H1 (cell line): ENCODE data around the gene KDM2A. TPM values are rescaled to one million over a fixed set of nuclear protein-coding genes. Genes with fewer than 3 reads are reported as not detected.
A peak's percentile ranks its signal among the peaks of the same experiment; 100 is the strongest.

Source experiments
- CTCF ChIA-PET: fragments of 300-600 bp; sonication (Branson Sonifier 250); formaldehyde crosslinking; loops from one replicate; lab custom pipeline; 2021; ENCODE audit not compliant: partially characterized antibody; lab: Charles Lee
- POLR2A ChIA-PET: fragments of 300-600 bp; sonication (Branson Sonifier 250); formaldehyde crosslinking; loops from one replicate; lab custom pipeline; 2021; ENCODE audit warnings: inconsistent platforms; ENCODE audit not compliant: partially characterized antibody; lab: Charles Lee
- DNase-seq, 2 experiments: peaks; one replicate each; pipeline versions ENCODE4 v3.0.0 to v3.0.0-alpha.2; 2010 to 2022; ENCODE audit warnings: low spot score in 2 of 2, low read depth in 1 of 2, mixed read lengths in 1 of 2
- FAIRE-seq: peaks from 2 replicates; lab custom pipeline; 2011; peaks lifted over from hg19 to GRCh38; lab: Jason Lieb, UNC
- H2AFZ ChIP-seq: 2 replicates; pipeline ENCODE4 v1.8.1; 2012; ENCODE audit warnings: low read length, inconsistent platforms
- H2AK5ac ChIP-seq: 2 replicates; pipeline ENCODE4 v1.6.1; 2013; ENCODE audit warnings: low read depth, low read length
- H2BK120ac ChIP-seq: replicated peaks from 2 replicates; pipeline ENCODE3; 2013; ENCODE audit warnings: low read depth, low read length, inconsistent platforms
- H2BK12ac ChIP-seq: 2 replicates; pipeline ENCODE4 v1.6.1; 2013; ENCODE audit warnings: low read depth, low read length
- H2BK15ac ChIP-seq: 2 replicates; pipeline ENCODE4 v1.6.1; 2013; ENCODE audit warnings: low read length
- H2BK20ac ChIP-seq: 2 replicates; pipeline ENCODE4 v1.6.1; 2013; ENCODE audit warnings: low read length
- H2BK5ac ChIP-seq: 2 replicates; pipeline ENCODE4 v1.6.1; 2013; ENCODE audit warnings: low read depth, low read length
- H3K14ac ChIP-seq: 2 replicates; pipeline ENCODE4 v1.6.1; 2013; ENCODE audit warnings: inconsistent platforms; ENCODE audit not compliant: insufficient read length
- H3K18ac ChIP-seq: 2 replicates; pipeline ENCODE4 v1.6.1; 2013; ENCODE audit warnings: low read length; ENCODE audit errors: extremely low read depth
- H3K23ac ChIP-seq: 2 replicates; pipeline ENCODE4 v1.6.1; 2013; ENCODE audit warnings: inconsistent platforms; ENCODE audit not compliant: insufficient read length
- H3K23me2 ChIP-seq: 2 replicates; pipeline ENCODE4 v1.6.1; 2013; ENCODE audit warnings: low read depth, low read length
- H3K27ac ChIP-seq: 2 replicates; pipeline ENCODE4 v1.6.1; 2011; ENCODE audit warnings: low read depth, low read length, inconsistent platforms
- H3K27me3 ChIP-seq, 4 experiments: replicated peaks in 1 of 4; 1 replicate in 1 of 4; 2 replicates in 3 of 4; pipeline versions ENCODE4 v1.6.1 to v1.8.1; 2011 to 2013; ENCODE audit warnings: low read length in 3 of 4, mild to moderate bottlenecking in 3 of 4, inconsistent platforms in 2 of 4, mixed read lengths in 2 of 4, moderate library complexity in 1 of 4; ENCODE audit not compliant: control insufficient read depth in 3 of 4, insufficient read depth in 3 of 4; ENCODE audit errors: extremely low read depth in 1 of 4
- H3K36me3 ChIP-seq, 4 experiments: 2 replicates each; pipeline versions ENCODE4 v1.6.1 to v1.8.1; 2011 to 2013; ENCODE audit warnings: mild to moderate bottlenecking in 4 of 4, low read length in 3 of 4, moderate library complexity in 2 of 4, control low read depth in 1 of 4, inconsistent platforms in 1 of 4; ENCODE audit not compliant: insufficient read depth in 4 of 4, control insufficient read depth in 2 of 4
- H3K4ac ChIP-seq: replicated peaks from 2 replicates; pipeline ENCODE3; 2013; ENCODE audit warnings: low read length, low read depth, mixed read lengths, inconsistent platforms; ENCODE audit not compliant: insufficient read length
- H3K4me1 ChIP-seq, 4 experiments: replicated peaks in 1 of 4; 1 replicate in 1 of 4; 2 replicates in 3 of 4; pipeline versions ENCODE4 v1.6.1 to v1.8.1; 2011 to 2013; ENCODE audit warnings: low read length in 3 of 4, inconsistent platforms in 2 of 4, mixed read lengths in 1 of 4; ENCODE audit not compliant: insufficient read depth in 4 of 4, control insufficient read depth in 3 of 4
- H3K4me2 ChIP-seq, 2 experiments: 2 replicates each; pipeline versions ENCODE4 v1.6.1 to v1.8.1; 2011 to 2013; ENCODE audit warnings: low read depth in 2 of 2, low read length in 2 of 2, control low read depth in 1 of 2, inconsistent platforms in 1 of 2, mild to moderate bottlenecking in 1 of 2; ENCODE audit not compliant: insufficient read depth in 1 of 2
- H3K4me3 ChIP-seq, 4 experiments: fragments of 200-600, 300-600 bp in 1 of 4; sonication (generic), shearing (Covaris generic), sonication (Bioruptor Twin) in 1 of 4; 2 replicates each; pipeline versions ENCODE4 v1.5.1 to v1.8.1; 2011 to 2016; ENCODE audit warnings: low read length in 4 of 4, low read depth in 3 of 4, control low read depth in 2 of 4, inconsistent platforms in 2 of 4, mild to moderate bottlenecking in 2 of 4, mixed read lengths in 1 of 4, moderate library complexity in 1 of 4; ENCODE audit not compliant: insufficient read depth in 2 of 4; ENCODE audit errors: extremely low read depth in 1 of 4
- H3K56ac ChIP-seq: replicated peaks from 2 replicates; pipeline ENCODE3; 2013; ENCODE audit warnings: low read depth, mild to moderate bottlenecking, mixed read lengths, low read length, inconsistent platforms; ENCODE audit not compliant: insufficient read length
- H3K79me1 ChIP-seq: 2 replicates; pipeline ENCODE4 v1.6.1; 2013; ENCODE audit warnings: low read depth, low read length, control low read depth
- H3K79me2 ChIP-seq, 2 experiments: 2 replicates each; pipeline versions ENCODE4 v1.6.1 to v1.8.1; 2012 to 2013; ENCODE audit warnings: low read length in 2 of 2, mild to moderate bottlenecking in 2 of 2, inconsistent platforms in 1 of 2; ENCODE audit not compliant: insufficient read depth in 2 of 2, control insufficient read depth in 1 of 2
- H3K9ac ChIP-seq, 4 experiments: replicated peaks in 1 of 4; 1 replicate in 1 of 4; 2 replicates in 3 of 4; pipeline versions ENCODE4 v1.6.1 to v1.8.1; 2011 to 2013; ENCODE audit warnings: low read depth in 3 of 4, low read length in 3 of 4, control low read depth in 2 of 4, mild to moderate bottlenecking in 2 of 4, moderate library complexity in 2 of 4, inconsistent platforms in 1 of 4; ENCODE audit errors: extremely low read depth in 1 of 4
- H3K9me3 ChIP-seq, 2 experiments: 2 replicates each; pipeline versions ENCODE4 v1.6.1 to v1.8.1; 2012 to 2013; ENCODE audit warnings: mild to moderate bottlenecking in 2 of 2, moderate library complexity in 2 of 2, control low read depth in 1 of 2, inconsistent platforms in 1 of 2, low read depth in 1 of 2, low read length in 1 of 2, mixed read lengths in 1 of 2; ENCODE audit not compliant: insufficient read depth in 2 of 2
- H4K20me1 ChIP-seq, 2 experiments: replicated peaks in 1 of 2; 2 replicates each; pipeline versions ENCODE3 to v1.8.1; 2011 to 2013; ENCODE audit warnings: inconsistent platforms in 2 of 2, low read length in 2 of 2, mild to moderate bottlenecking in 1 of 2; ENCODE audit not compliant: insufficient read depth in 2 of 2, control insufficient read depth in 1 of 2
- H4K5ac ChIP-seq: 2 replicates; pipeline ENCODE4 v1.6.1; 2013; ENCODE audit warnings: low read length, low read depth, mixed read lengths, inconsistent platforms; ENCODE audit not compliant: insufficient read length
- H4K8ac ChIP-seq: 2 replicates; pipeline ENCODE4 v1.8.0; 2013; ENCODE audit warnings: mild to moderate bottlenecking, moderate library complexity, low read length, inconsistent platforms; ENCODE audit not compliant: insufficient read depth; ENCODE audit errors: extremely low read depth
- H4K91ac ChIP-seq: replicated peaks from 2 replicates; pipeline ENCODE3; 2013; ENCODE audit warnings: low read length, mixed read lengths, inconsistent platforms; ENCODE audit not compliant: insufficient read length
- ASH2L ChIP-seq: fragments of 200-600, 300-600 bp; sonication (generic); IDR thresholded peaks from one replicate; pipeline ENCODE4 v1.7.1; 2017; ENCODE audit warnings: low read length
- EZH2 ChIP-seq: fragments of 200-600 bp; sonication (generic); IDR thresholded peaks from 2 replicates; pipeline ENCODE4 v1.7.1; 2012; ENCODE audit warnings: low read depth, mild to moderate bottlenecking, moderate library complexity, low read length, inconsistent platforms; ENCODE audit not compliant: severe bottlenecking
- RBBP5 ChIP-seq: IDR thresholded peaks from 2 replicates; pipeline ENCODE4 v1.7.1; 2012; ENCODE audit warnings: low read depth, mild to moderate bottlenecking, inconsistent platforms, low read length, moderate library complexity, borderline replicate concordance
- WGBS, 2 experiments: shearing (Covaris generic) in 1 of 2; methylation state at CpG; one replicate each; pipeline versions ENCODE4 v1.1.6 to v1.1.7; 2013 to 2015; ENCODE audit warnings: low lambda C conversion rate in 2 of 2, mixed read lengths in 2 of 2, inconsistent platforms in 1 of 2, low coverage in 1 of 2, missing lambda C conversion rate in 1 of 2; ENCODE audit not compliant: insufficient replicate concordance in 2 of 2, insufficient coverage in 1 of 2, insufficient read length in 1 of 2; ENCODE audit errors: extremely low coverage in 1 of 2, missing lambda C conversion rate in 1 of 2; 5-methylcytosine and 5-hydroxymethylcytosine counted together
- polyA plus RNA-seq, 7 experiments: library from polyadenylated mRNA; depleted of rRNA in 3 of 7; stranded (reverse) in 5 of 7; unstranded in 2 of 7; fragments of >200 nt in 5 of 7; fragments of 200-250 nt in 2 of 7; gene quantifications; 1 replicate in 5 of 7; 2 replicates in 1 of 7; 4 replicates in 1 of 7; pipeline versions ENCODE4 v1.2.1 to v1.2.3, GENCODE V29; 2011 to 2013; ENCODE audit warnings: missing spikeins in 2 of 7, mixed read lengths in 2 of 7
- total RNA-seq: library from RNA; stranded (reverse); fragmentation: NEBNext Ultra II Directional; extraction: Animal tissue kit (Norgen Biotek cat#: 25700); gene quantifications from 2 replicates; pipeline ENCODE4 v1.2.1, GENCODE V29; 2021
- TF ChIP-seq, protein P1 (sequence below): IDR thresholded peaks from 2 replicates; pipeline ENCODE4 v1.6.1; 2011; ENCODE audit warnings: low read depth, mild to moderate bottlenecking, low read length; ENCODE audit not compliant: insufficient read depth
- TF ChIP-seq, protein P2 (sequence below): IDR thresholded peaks from 2 replicates; pipeline ENCODE4 v1.6.1; 2012; ENCODE audit warnings: inconsistent platforms

KDM2A gene
- total and polyA plus RNA-seq, 2 of the 8 experiments (the other 6 are each of a cell fraction or from before 2014, with no cell fraction given) = 55.4 to 66.2 TPM

DNA sequence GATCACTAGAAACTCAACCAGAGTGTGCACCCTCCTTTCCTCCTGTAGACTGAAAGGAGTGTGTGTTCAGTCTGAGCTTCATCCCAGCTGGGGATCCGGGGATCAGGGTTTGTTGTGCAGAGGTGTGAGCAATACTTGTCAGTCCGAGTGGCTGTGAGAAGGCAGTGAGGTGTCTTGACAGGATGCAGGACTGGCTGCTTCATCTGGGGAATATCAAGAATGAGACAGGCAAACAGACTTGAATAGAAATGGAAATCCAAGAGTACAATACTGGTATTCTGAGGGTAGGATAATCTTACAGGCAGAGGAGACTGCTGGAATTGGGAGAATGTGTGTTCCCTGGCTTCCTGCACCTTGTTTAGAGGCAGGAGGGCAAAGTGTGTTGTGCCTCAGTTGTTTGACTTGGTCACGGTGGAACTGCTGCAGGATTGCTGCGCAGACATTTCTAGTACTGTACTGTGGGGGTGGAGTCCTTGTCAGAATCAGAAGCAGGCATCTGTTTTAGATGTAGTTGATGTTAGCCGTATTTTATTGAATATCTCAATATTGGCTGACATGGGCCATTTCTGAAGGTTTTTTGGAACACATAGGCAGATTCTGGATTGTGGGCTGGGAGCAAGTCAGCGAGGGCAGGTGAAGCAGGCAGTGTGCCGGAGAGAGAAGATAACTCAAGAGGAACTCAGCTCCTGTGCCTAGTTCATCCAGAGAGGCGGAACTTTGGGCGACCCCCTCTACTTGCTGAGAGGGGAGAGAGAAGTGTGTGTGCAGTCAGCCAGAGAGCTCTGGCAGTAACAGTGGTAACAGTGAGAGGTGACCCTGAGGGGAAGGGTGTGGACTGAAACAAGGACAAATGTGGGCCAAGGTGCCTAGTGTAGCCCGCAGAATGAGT, 120.1 kb downstream of the KDM2A start:
- Histone ChIP-seq H2BK5ac (peak overlapping the region; percentile 76), H2BK12ac (0 out of 2 replicates have a peak overlapping the region, but pooled peaks have one; percentile 64), H3K27ac (no peak overlapping the region), H4K20me1 (peaks cover 3 to 11% of the 10 kb centered on the region in 2 experiments), H2BK120ac (no peak overlapping the region), H4K91ac (no peak overlapping the region), H3K56ac (no peak overlapping the region), H4K8ac (peak overlapping the region; percentile 30; the same call in 1 of the 2 replicates), H3K4me2 (peak overlapping the region; percentile 79 to 81), H3K18ac (peak overlapping the region; percentile 49; the same call in 1 of the 2 replicates), H3K23me2 (peaks cover 11% of the 10 kb centered on the region), H2AFZ (no peak overlapping the region), H3K9ac (peak overlapping the region in 2 of 4 experiments; percentile 42 to 45; a peak in 3 of 7 replicates), H3K4me1 (peaks cover 6 to 8% (median 7%) of the 10 kb centered on the region in 4 experiments; a peak in 5 of 7 replicates), H2BK20ac (no peak overlapping the region), H3K27me3 (no peaks in the 10 kb centered on the region)
- CTCF ChIA-PET = interaction anchor here (0.8 to 4.4 kb wide), 10 partner anchors 14 to 158 kb away, joined by 3 to 23 read pairs (median 5); no protein-coding TSS in a partner anchor
- no peak for DNase-seq
- 53% methylated on average over 10 of the region's 10 CpGs; no CpG with 5 or more reads in 1 of the 2 experiments for WGBS, 2 experiments
- TF ChIP-seq, protein P1, sequence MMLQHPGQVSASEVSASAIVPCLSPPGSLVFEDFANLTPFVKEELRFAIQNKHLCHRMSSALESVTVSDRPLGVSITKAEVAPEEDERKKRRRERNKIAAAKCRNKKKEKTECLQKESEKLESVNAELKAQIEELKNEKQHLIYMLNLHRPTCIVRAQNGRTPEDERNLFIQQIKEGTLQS = no peak
- no peak for TF ChIP-seq EZH2
- TF ChIP-seq, protein P2, sequence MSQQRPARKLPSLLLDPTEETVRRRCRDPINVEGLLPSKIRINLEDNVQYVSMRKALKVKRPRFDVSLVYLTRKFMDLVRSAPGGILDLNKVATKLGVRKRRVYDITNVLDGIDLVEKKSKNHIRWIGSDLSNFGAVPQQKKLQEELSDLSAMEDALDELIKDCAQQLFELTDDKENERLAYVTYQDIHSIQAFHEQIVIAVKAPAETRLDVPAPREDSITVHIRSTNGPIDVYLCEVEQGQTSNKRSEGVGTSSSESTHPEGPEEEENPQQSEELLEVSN = no peak
- peak; percentile 32 for TF ChIP-seq ASH2L
- 0 out of 2 replicates have a peak, but pooled peaks have one; percentile 34 for TF ChIP-seq RBBP5
- TF ChIP-seq, all 59 proteins: peak for 2
- Histone ChIP-seq H3K9me3 (no peaks in the 10 kb centered on the region), H2BK15ac (peak overlapping the region; percentile 89; the same call in 1 of the 2 replicates), H3K4ac (no peak overlapping the region), H3K36me3 (peaks cover 2 to 24% (median 10%) of the 10 kb centered on the region in 4 experiments), H3K79me2 (peaks cover 14 to 42% of the 10 kb centered on the region in 2 experiments), H4K5ac (no peak overlapping the region), H3K23ac (no peak overlapping the region), H3K79me1 (peaks cover 7% of the 10 kb centered on the region; the same call in 1 of the 2 replicates), H2AK5ac (peak overlapping the region; percentile 45; the same call in 1 of the 2 replicates), H3K4me3 (peak overlapping the region; percentile 8 to 90 (median 42); a peak in 7 of 8 replicates), H3K14ac (no peak overlapping the region)
- POLR2A ChIA-PET = interaction anchor here (0.7 to 3.7 kb wide), 28 partner anchors 12 to 186 kb away, joined by 3 to 23 read pairs (median 4); partner anchors contain the start of genes ANKRD13D, GRK2, KDM2A and POLD4
- no peak for FAIRE-seq
